Measurements from ENCODE around the gene SPATA17. TPM values are rescaled to one million over a fixed set of nuclear protein-coding genes. Genes with fewer than 3 reads are reported as not detected.
"Not testable (repeated sequence)": the region's sequence is repeated elsewhere in the genome, so short reads cannot be mapped to it uniquely, and the experiment has no call there.

The SPATA17 gene, protein sequence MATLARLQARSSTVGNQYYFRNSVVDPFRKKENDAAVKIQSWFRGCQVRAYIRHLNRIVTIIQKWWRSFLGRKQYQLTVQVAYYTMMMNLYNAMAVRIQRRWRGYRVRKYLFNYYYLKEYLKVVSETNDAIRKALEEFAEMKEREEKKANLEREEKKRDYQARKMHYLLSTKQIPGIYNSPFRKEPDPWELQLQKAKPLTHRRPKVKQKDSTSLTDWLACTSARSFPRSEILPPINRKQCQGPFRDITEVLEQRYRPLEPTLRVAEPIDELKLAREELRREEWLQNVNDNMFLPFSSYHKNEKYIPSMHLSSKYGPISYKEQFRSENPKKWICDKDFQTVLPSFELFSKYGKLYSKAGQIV
- 2.6 and 3.0 TPM in 2 replicates for total RNA-seq (2022)
- percentile 42 among the genes with signal in this experiment for Bru-seq, nascent RNA
- BruChase-seq, experiment 1, labeled RNA remaining after a 6-hour chase: percentile 28 among the genes with signal in this experiment
- BruChase-seq, experiment 2, labeled RNA remaining after a 2-hour chase: percentile 29 among the genes with signal in this experiment
- long read RNA-seq, partial matches to known transcripts: 0 of 2 reads
- long read RNA-seq, other reads (novel, unspliced or antisense): 2 of 2 reads

DNA sequence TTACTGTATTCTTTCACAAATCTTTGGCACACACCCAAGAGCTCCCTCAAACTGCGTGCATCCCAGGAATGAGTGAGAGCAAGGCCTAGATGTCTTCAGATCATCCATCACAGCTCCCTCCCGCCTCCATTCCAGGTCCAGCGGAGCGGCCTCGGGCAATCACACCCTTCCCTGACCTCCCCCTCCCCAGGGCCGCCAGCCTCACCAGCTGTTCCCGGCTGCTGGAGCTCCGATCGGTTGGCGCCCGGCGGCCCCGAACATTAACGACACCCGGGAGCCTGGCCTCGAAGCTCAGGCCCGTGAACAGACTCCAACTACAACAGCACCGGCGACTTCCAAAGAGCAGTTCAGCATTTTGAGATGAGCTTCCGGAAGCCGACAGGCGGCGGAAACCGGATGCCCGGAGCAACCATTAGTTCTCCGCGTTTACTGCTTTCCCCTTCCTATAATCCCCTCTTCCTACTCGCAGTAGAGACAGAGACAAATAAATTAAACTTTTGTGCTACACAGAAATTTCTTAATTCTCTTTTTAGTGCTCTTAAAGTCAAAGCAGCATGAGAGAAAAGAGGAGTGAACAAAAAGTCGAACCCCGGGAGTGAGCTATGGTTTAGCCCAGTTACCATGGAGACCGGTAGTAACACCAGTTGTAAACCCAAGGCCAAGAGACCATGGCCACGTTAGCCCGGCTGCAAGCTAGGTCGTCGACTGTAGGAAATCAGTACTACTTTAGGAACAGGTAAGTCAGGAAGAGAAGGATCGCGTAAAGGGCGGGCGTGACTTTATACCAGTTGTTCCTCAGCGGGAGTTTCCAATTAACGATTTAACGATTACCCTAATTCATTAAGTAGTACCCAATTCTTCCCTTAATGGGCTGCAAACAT lies at the start of gene SPATA17, which contains the start of gene GPATCH2:
TSS of gene SPATA17 (plus strand) at position 634 of the 881 bp plus-strand sequence. CDS start at position 669, 35 bp downstream.
TSS of gene GPATCH2 (minus strand) at position 380 of the 881 bp plus-strand sequence. CDS start at position 261, 119 bp downstream.
- peaks cover 31% of the 10 kb centered on the region for H3K4me1 Mint-ChIP-seq (ENCODE audit: low read depth, unreplicated experiment)
- intact Hi-C loops (cut with micrococcal nuclease; ENCODE audit: unreplicated experiment): no loop called here
- H3K27me3 Mint-ChIP-seq (ENCODE audit: unreplicated experiment): no peaks in the 10 kb centered on the region
- no peaks in the 10 kb centered on the region for H3K9me3 Mint-ChIP-seq (ENCODE audit: low read depth, unreplicated experiment)
- CTCF ChIA-PET: interaction anchor here (0.8 kb wide), 1 partner anchor 98 kb away, joined by 3 read pairs; no protein-coding TSS in a partner anchor
- no TSS peak for BruUV-seq (replicated peaks)
- TF ChIP-seq, protein P1, sequence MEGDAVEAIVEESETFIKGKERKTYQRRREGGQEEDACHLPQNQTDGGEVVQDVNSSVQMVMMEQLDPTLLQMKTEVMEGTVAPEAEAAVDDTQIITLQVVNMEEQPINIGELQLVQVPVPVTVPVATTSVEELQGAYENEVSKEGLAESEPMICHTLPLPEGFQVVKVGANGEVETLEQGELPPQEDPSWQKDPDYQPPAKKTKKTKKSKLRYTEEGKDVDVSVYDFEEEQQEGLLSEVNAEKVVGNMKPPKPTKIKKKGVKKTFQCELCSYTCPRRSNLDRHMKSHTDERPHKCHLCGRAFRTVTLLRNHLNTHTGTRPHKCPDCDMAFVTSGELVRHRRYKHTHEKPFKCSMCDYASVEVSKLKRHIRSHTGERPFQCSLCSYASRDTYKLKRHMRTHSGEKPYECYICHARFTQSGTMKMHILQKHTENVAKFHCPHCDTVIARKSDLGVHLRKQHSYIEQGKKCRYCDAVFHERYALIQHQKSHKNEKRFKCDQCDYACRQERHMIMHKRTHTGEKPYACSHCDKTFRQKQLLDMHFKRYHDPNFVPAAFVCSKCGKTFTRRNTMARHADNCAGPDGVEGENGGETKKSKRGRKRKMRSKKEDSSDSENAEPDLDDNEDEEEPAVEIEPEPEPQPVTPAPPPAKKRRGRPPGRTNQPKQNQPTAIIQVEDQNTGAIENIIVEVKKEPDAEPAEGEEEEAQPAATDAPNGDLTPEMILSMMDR (IDR thresholded peaks at IDR 0.05; ENCODE audit: unreplicated experiment): peak; percentile 21
- H3K36me3 Mint-ChIP-seq (ENCODE audit: insufficient read depth, unreplicated experiment): peaks cover 22% of the 10 kb centered on the region
- DNase-seq: peak; percentile 81
- peak within 1 kb of the TSS; percentile 86 for H3K4me3 Mint-ChIP-seq (ENCODE audit: low read depth, unreplicated experiment)
- peak within 1 kb of the TSS; percentile 100 for H3K27ac Mint-ChIP-seq (ENCODE audit: unreplicated experiment)

DNA sequence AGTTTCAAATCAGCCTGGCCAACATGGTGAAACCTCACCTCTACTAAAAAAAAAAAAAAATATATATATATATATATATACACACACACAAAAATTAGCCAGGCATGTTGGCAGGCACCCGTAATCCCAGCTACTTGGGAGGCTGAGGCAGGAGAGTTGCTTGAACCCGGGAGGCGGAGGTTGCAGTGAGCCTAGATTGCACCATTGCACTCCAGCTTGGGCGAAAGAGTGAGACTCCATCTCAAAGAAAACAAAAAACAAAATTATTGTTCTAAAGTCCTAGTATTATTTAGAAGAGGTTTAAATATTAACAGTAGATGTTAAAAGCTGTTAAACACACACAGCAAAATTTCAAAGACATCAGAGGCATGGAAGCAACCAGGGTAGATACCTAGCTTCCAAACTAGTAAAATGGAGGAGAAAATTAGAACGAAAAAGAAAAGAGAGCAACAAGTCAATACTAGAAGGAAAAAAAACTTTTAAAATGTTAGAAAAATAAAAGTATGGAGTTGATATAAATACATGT lies 46.8 kb upstream of the SPATA17 start:
- H3K27ac Mint-ChIP-seq (ENCODE audit: unreplicated experiment); CTCF ChIA-PET; H3K4me3 Mint-ChIP-seq (ENCODE audit: low read depth, unreplicated experiment); H3K4me1 Mint-ChIP-seq (ENCODE audit: low read depth, unreplicated experiment); H3K27me3 Mint-ChIP-seq (ENCODE audit: unreplicated experiment); H3K9me3 Mint-ChIP-seq (ENCODE audit: low read depth, unreplicated experiment); BruUV-seq (replicated peaks); intact Hi-C loops (cut with micrococcal nuclease; ENCODE audit: unreplicated experiment); DNase-seq; H3K36me3 Mint-ChIP-seq (ENCODE audit: insufficient read depth, unreplicated experiment): not testable (repeated sequence)

DNA sequence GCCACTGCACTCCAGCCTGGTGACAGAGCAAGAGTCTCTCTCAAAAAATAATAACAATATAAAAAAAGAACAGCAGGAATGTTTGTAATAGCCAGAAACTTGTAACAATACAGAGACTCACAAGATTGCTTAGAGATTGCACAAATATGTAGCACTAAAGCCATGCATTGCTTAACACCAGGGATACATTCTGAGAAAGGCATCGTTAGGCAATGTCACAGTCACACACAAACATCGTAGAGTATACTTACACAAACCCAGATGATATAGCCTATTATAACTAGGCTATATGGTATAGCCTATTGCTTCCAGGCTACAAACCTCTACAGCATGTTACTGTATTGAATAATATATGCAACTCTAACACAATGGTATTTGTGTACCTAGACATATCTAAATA lies 45.6 kb upstream of the SPATA17 start:
- no peak for DNase-seq
- no peaks in the 10 kb centered on the region for H3K9me3 Mint-ChIP-seq (ENCODE audit: low read depth, unreplicated experiment)
- intact Hi-C loops (cut with micrococcal nuclease; ENCODE audit: unreplicated experiment): no loop called here
- H3K27ac Mint-ChIP-seq (ENCODE audit: unreplicated experiment): no peak overlapping the region
- no peak overlapping the region for H3K4me3 Mint-ChIP-seq (ENCODE audit: low read depth, unreplicated experiment)
- H3K27me3 Mint-ChIP-seq (ENCODE audit: unreplicated experiment): no peaks in the 10 kb centered on the region
- CTCF ChIA-PET: no interaction called here
- H3K4me1 Mint-ChIP-seq (ENCODE audit: low read depth, unreplicated experiment): no peaks in the 10 kb centered on the region
- BruUV-seq (replicated peaks): no TSS peak
- TF ChIP-seq, protein P1 (IDR thresholded peaks at IDR 0.05; ENCODE audit: unreplicated experiment): no peak
- no peaks in the 10 kb centered on the region for H3K36me3 Mint-ChIP-seq (ENCODE audit: insufficient read depth, unreplicated experiment)

DNA sequence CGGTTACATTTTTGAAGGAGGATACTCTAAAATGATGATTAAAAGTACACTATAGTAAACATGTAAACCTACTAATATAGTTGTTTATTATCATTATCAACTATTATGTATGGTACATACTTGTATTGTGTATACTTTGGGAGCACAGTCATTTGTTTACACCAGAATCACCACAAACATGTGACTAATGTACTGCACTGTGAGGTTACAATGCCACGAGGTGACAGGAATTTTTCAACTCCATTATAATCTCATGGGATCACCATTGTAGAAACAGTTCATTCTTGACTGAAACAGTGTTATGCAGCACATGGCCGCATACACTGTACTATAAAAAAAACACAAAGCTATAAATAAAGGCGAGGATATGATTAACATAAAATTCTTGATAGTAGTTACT lies 44.6 kb upstream of the SPATA17 start:
- no peaks in the 10 kb centered on the region for H3K4me1 Mint-ChIP-seq (ENCODE audit: low read depth, unreplicated experiment)
- H3K27me3 Mint-ChIP-seq (ENCODE audit: unreplicated experiment): no peaks in the 10 kb centered on the region
- TF ChIP-seq, protein P1 (IDR thresholded peaks at IDR 0.05; ENCODE audit: unreplicated experiment): no peak
- H3K4me3 Mint-ChIP-seq (ENCODE audit: low read depth, unreplicated experiment): no peak overlapping the region
- H3K36me3 Mint-ChIP-seq (ENCODE audit: insufficient read depth, unreplicated experiment): no peaks in the 10 kb centered on the region
- CTCF ChIA-PET: no interaction called here
- intact Hi-C loops (cut with micrococcal nuclease; ENCODE audit: unreplicated experiment): no loop called here
- no TSS peak for BruUV-seq (replicated peaks)
- no peaks in the 10 kb centered on the region for H3K9me3 Mint-ChIP-seq (ENCODE audit: low read depth, unreplicated experiment)
- DNase-seq: no peak
- H3K27ac Mint-ChIP-seq (ENCODE audit: unreplicated experiment): no peak overlapping the region

Measured in Calu3 (cell line).